Dendritic cell treated with granulocyte-macrophage colony-stimulating factor and Interleukin-4, amounts not matched to agents 40 ng/mL and 50 ng/mL, for 4 days (primary cell): ENCODE results near the gene REG3G.

Experiments used
- H3K27ac Mint-ChIP-seq: one replicate; pipeline ENCODE4 v1.8.0; 2022; ENCODE audit warnings: mild to moderate bottlenecking, mixed read lengths
- H3K27me3 Mint-ChIP-seq: one replicate; pipeline ENCODE4 v1.8.0; 2022; ENCODE audit warnings: mild to moderate bottlenecking, mixed read lengths
- H3K36me3 Mint-ChIP-seq: one replicate; pipeline ENCODE4 v1.8.0; 2022; ENCODE audit warnings: low read depth, mixed read lengths
- H3K4me1 Mint-ChIP-seq: one replicate; pipeline ENCODE4 v1.8.0; 2022; ENCODE audit warnings: low read depth, mixed read lengths
- H3K4me3 Mint-ChIP-seq: one replicate; pipeline ENCODE4 v1.8.0; 2022; ENCODE audit warnings: mild to moderate bottlenecking, moderate library complexity, mixed read lengths
- H3K9me3 Mint-ChIP-seq: one replicate; pipeline ENCODE4 v1.8.0; 2022; ENCODE audit warnings: mixed read lengths
- intact Hi-C: fragments of 100-400 bp; cut with micrococcal nuclease; formaldehyde crosslinking; loops from one replicate; pipeline ENCODE4 v1.15.0; 2022

The REG3G gene

DNA sequence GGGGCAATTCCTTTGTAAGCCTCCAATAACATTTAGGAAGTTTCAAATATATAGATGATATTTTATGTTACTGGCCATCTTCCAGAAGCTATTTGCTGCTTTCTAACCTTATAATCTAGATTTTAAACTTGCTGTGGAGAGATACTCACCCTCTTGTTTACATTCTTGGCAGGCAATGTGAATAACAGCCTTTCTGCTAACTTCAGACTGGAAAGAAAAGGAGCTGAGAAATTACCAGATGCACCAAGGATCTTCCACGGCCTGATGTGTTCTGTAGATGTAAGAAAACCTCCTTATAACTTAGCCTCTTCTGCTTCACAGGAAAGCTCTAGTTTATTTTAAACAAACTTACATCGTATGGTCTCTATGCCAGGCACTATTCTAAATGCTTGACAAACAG, 45.6 kb downstream of the REG3G start:
- no peak overlapping the region for H3K4me3 Mint-ChIP-seq
- no peaks in the 10 kb centered on the region for H3K9me3 Mint-ChIP-seq
- intact Hi-C loops, result no loop called here
- H3K27me3 Mint-ChIP-seq, result no peaks in the 10 kb centered on the region
- H3K4me1 Mint-ChIP-seq, result no peaks in the 10 kb centered on the region
- H3K36me3 Mint-ChIP-seq, result no peaks in the 10 kb centered on the region
- no peak overlapping the region for H3K27ac Mint-ChIP-seq
